Karpas-422 (cell line): ENCODE measurements around the gene ERVV-1. TPM values are rescaled to one million over a fixed set of nuclear protein-coding genes. Genes with fewer than 3 reads are reported as not detected.
A peak's percentile ranks its signal among the peaks of the same experiment; 100 is the strongest.

Experiments
- DNase-seq: peaks from one replicate; pipeline ENCODE4 v3.0.0-alpha.2; 2015
- H2AFZ ChIP-seq: fragments of 200-600 bp; sonication (generic); 2 replicates; pipeline ENCODE4 v1.6.1; 2014; ENCODE audit warnings: antibody characterized with exemption, low read length, mixed read lengths
- H3K27ac ChIP-seq: fragments of 200-600 bp; sonication (generic); 2 replicates; pipeline ENCODE4 v1.5.1; 2014; ENCODE audit warnings: mild to moderate bottlenecking, low read length, moderate library complexity
- H3K27me3 ChIP-seq: fragments of 200-600 bp; sonication (generic); 2 replicates; pipeline ENCODE4 v1.6.1; 2014; ENCODE audit warnings: low read length, mixed read lengths
- H3K36me3 ChIP-seq: fragments of 200-600 bp; sonication (generic); 2 replicates; pipeline ENCODE4 v1.6.1; 2014; ENCODE audit warnings: low read length, mixed read lengths; ENCODE audit not compliant: insufficient read depth
- H3K4me1 ChIP-seq: fragments of 200-600 bp; sonication (generic); 2 replicates; pipeline ENCODE4 v1.6.1; 2014; ENCODE audit warnings: mild to moderate bottlenecking, low read length, mixed read lengths
- H3K4me2 ChIP-seq: fragments of 200-600 bp; sonication (generic); 2 replicates; pipeline ENCODE4 v1.6.1; 2014; ENCODE audit warnings: low read length, low read depth, mild to moderate bottlenecking; ENCODE audit not compliant: poor library complexity, severe bottlenecking
- H3K4me3 ChIP-seq: fragments of 200-600 bp; sonication (generic); 2 replicates; pipeline ENCODE4 v1.5.1; 2014; ENCODE audit warnings: mild to moderate bottlenecking, antibody characterized with exemption, low read length, mixed read lengths
- H3K79me2 ChIP-seq: fragments of 200-600 bp; sonication (generic); 2 replicates; pipeline ENCODE4 v1.6.1; 2014; ENCODE audit warnings: mild to moderate bottlenecking, low read length, mixed read lengths
- H3K9ac ChIP-seq: fragments of 200-600 bp; sonication (generic); 2 replicates; pipeline ENCODE4 v1.6.0; 2014; ENCODE audit warnings: low read length
- H3K9me2 ChIP-seq: fragments of 200-600 bp; sonication (generic), shearing (Covaris generic); replicated peaks from 2 replicates; pipeline ENCODE4 v1.6.0; 2014; ENCODE audit warnings: mild to moderate bottlenecking, low read length, moderate library complexity; ENCODE audit not compliant: insufficient read depth
- H3K9me3 ChIP-seq: fragments of 300-700, 200-600 bp; sonication (generic); 2 replicates; pipeline ENCODE4 v1.6.1; 2014; ENCODE audit warnings: low read length, mixed read lengths
- H4K20me1 ChIP-seq: fragments of 200-600 bp; sonication (generic); 2 replicates; pipeline ENCODE4 v1.6.1; 2014; ENCODE audit warnings: mild to moderate bottlenecking, antibody characterized with exemption, low read length, low read depth; ENCODE audit not compliant: insufficient read depth
- total RNA-seq: library from RNA; depleted of rRNA; stranded (reverse); fragments of >200 nt; shearing (Covaris generic); gene quantifications from 2 replicates; pipeline ENCODE4 v1.2.3, GENCODE V29; 2014; ENCODE audit warnings: low replicate concordance

ERVV-1 gene
- total RNA-seq, 1 experiment from 2014 or later = 0.52 TPM

GRCh38 chr19:52992109-52993004, 21.4 kb upstream of the ERVV-1 start:
- no peaks in the 10 kb centered on the region for H4K20me1 ChIP-seq
- no peaks in the 10 kb centered on the region for H3K9me3 ChIP-seq
- no peak overlapping the region for H3K4me3 ChIP-seq
- H3K27me3 ChIP-seq = no peaks in the 10 kb centered on the region
- DNase-seq = no peak
- H3K79me2 ChIP-seq = no peaks in the 10 kb centered on the region
- H3K27ac ChIP-seq = no peak overlapping the region
- H3K4me1 ChIP-seq = peaks cover 5% of the 10 kb centered on the region
- H2AFZ ChIP-seq = no peak overlapping the region
- no peak overlapping the region for H3K4me2 ChIP-seq
- H3K36me3 ChIP-seq = no peaks in the 10 kb centered on the region
- no peak overlapping the region for H3K9ac ChIP-seq
- no peaks in the 10 kb centered on the region for H3K9me2 ChIP-seq

DNA sequence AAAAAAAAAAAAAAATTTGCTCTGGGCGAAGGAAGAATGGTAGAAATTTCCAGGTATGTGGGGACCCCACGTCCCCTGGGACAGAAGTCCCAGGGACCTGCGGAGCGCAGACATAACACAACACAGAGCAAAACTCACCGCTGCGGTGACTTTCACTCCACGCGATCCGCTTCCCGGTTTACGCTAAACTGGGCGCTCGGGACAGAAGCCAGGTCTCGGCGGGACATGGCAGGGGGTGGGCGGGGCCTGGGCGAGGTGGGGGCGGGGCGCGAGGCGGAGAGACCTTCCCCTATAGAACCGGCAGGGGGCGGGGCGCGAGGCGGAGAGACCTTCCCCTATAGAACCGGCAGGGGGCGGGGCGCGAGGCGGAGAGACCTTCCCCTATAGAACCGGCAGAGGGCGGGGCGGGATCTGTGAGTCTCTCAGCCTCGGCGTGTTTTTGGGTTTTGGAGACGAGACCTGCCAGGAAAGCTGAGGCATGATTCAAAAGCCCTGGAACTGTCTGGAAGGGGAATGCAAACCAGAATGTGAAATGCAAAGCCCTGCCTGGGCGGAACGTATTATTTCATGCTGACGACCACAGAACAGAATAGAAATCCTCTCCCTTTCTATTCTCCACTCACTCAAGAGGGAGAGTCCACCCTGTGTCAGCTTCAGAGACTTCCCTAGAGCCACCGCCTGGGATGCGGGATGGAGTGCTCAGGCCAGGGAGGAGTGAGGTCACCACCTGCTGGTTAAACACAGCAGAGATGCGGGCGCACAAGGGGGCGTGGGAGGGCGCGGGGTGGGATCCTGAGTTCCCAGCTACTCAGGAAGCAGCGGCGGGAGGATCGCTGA, 20.2 kb upstream of the ERVV-1 start:
- Histone ChIP-seq H3K27me3 (no peaks in the 10 kb centered on the region), H3K36me3 (no peaks in the 10 kb centered on the region), H3K9me2 (no peaks in the 10 kb centered on the region), H4K20me1 (no peaks in the 10 kb centered on the region), H3K4me3 (peak overlapping the region; percentile 55; the same call in 1 of the 2 replicates), H2AFZ (peak overlapping the region; percentile 97), H3K9ac (peak overlapping the region; percentile 54), H3K4me2 (peak overlapping the region; percentile 70), H3K4me1 (peaks cover 5% of the 10 kb centered on the region), H3K27ac (no peak overlapping the region), H3K79me2 (no peaks in the 10 kb centered on the region), H3K9me3 (no peaks in the 10 kb centered on the region)
- DNase-seq = peak; percentile 90

DNA sequence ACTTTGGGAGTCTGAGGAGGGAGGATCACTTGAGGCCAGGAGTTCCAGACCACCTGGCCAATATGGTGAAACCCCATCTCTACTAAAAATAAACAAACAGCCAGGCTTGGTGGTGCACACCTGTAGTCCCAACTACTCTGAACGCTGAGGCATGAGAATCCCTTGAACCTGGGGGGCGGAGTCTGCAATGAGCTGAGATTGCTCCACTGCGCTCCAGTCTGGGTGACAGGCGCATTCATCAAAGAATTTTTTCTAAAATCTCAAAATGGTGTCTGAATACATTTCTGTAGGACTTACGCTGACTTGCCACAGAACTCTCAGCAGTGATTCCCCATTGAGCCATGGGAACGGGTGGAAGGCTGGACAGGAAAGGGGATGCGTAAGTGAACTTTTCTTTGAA, 18.0 kb upstream of the ERVV-1 start:
- Histone ChIP-seq H4K20me1 (no peaks in the 10 kb centered on the region), H3K4me3 (no peak overlapping the region), H2AFZ (no peak overlapping the region), H3K27ac (no peak overlapping the region), H3K9ac (no peak overlapping the region), H3K27me3 (no peaks in the 10 kb centered on the region), H3K9me3 (no peaks in the 10 kb centered on the region), H3K9me2 (no peaks in the 10 kb centered on the region), H3K4me2 (no peak overlapping the region), H3K4me1 (peaks cover 5% of the 10 kb centered on the region), H3K79me2 (no peaks in the 10 kb centered on the region), H3K36me3 (no peaks in the 10 kb centered on the region)
- no peak for DNase-seq

GRCh38 chr19:52997975-52998374, 15.7 kb upstream of the ERVV-1 start:
- Histone ChIP-seq H3K4me3 (no peak overlapping the region), H3K36me3 (no peaks in the 10 kb centered on the region), H3K27ac (no peak overlapping the region), H3K4me2 (no peak overlapping the region), H3K79me2 (no peaks in the 10 kb centered on the region), H3K9me3 (no peaks in the 10 kb centered on the region), H4K20me1 (no peaks in the 10 kb centered on the region), H3K9me2 (no peaks in the 10 kb centered on the region), H3K4me1 (peaks cover 5% of the 10 kb centered on the region), H3K27me3 (no peaks in the 10 kb centered on the region), H3K9ac (no peak overlapping the region), H2AFZ (no peak overlapping the region)
- DNase-seq = no peak

- Histone ChIP-seq H3K4me1 (peaks cover 14% of the 10 kb centered on the region), H3K9ac (no peak overlapping the region), H3K36me3 (no peaks in the 10 kb centered on the region), H3K4me2 (no peak overlapping the region), H3K4me3 (no peak overlapping the region), H3K79me2 (no peaks in the 10 kb centered on the region), H4K20me1 (no peaks in the 10 kb centered on the region), H3K9me2 (no peaks in the 10 kb centered on the region), H3K27me3 (no peaks in the 10 kb centered on the region), H3K9me3 (no peaks in the 10 kb centered on the region), H3K27ac (no peak overlapping the region), H2AFZ (no peak overlapping the region)
- no peak for DNase-seq
Observed at GRCh38 chr19:53002479-53002878, 11.2 kb upstream of the ERVV-1 start.

DNA sequence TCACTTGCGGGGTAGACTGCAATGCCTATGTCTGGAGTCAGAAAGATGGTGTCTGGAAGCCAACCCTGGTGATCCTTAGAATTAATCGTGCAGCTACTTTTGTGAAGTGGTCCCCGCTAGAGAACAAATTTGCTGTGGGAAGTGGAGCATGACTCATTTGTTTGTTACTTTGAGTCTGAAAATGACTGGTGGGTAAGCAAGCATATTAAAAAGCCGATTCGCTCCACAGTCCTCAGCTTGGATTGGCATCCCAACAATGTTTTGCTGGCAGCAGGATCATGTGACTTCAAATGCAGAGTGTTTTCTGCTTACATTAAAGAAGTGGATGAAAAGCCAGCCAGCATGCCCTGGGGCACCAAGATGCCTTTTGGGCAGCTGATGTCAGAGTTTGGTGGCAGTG, 9.5 kb upstream of the ERVV-1 start:
- H3K36me3 ChIP-seq = no peaks in the 10 kb centered on the region
- H3K4me3 ChIP-seq = no peak overlapping the region
- H3K4me1 ChIP-seq = peaks cover 24% of the 10 kb centered on the region
- no peaks in the 10 kb centered on the region for H4K20me1 ChIP-seq
- no peaks in the 10 kb centered on the region for H3K9me2 ChIP-seq
- H3K27me3 ChIP-seq = no peaks in the 10 kb centered on the region
- H3K27ac ChIP-seq = no peak overlapping the region
- no peak for DNase-seq
- no peak overlapping the region for H3K9ac ChIP-seq
- H3K79me2 ChIP-seq = no peaks in the 10 kb centered on the region
- no peak overlapping the region for H3K4me2 ChIP-seq
- no peaks in the 10 kb centered on the region for H3K9me3 ChIP-seq
- no peak overlapping the region for H2AFZ ChIP-seq

- Histone ChIP-seq H3K79me2 (no peaks in the 10 kb centered on the region), H3K9ac (peak overlapping the region; percentile 65), H3K36me3 (no peaks in the 10 kb centered on the region), H3K4me2 (peak overlapping the region; percentile 69), H3K9me2 (no peaks in the 10 kb centered on the region), H3K27me3 (no peaks in the 10 kb centered on the region), H3K27ac (0 out of 2 replicates have a peak overlapping the region, but pooled peaks have one; percentile 12), H3K4me3 (peak overlapping the region; percentile 68), H4K20me1 (no peaks in the 10 kb centered on the region), H3K9me3 (no peaks in the 10 kb centered on the region), H2AFZ (peak overlapping the region; percentile 99), H3K4me1 (peaks cover 24% of the 10 kb centered on the region)
- peak; percentile 83 for DNase-seq
Observed at GRCh38 chr19:53007200-53007599, 6.5 kb upstream of the ERVV-1 start.

DNA sequence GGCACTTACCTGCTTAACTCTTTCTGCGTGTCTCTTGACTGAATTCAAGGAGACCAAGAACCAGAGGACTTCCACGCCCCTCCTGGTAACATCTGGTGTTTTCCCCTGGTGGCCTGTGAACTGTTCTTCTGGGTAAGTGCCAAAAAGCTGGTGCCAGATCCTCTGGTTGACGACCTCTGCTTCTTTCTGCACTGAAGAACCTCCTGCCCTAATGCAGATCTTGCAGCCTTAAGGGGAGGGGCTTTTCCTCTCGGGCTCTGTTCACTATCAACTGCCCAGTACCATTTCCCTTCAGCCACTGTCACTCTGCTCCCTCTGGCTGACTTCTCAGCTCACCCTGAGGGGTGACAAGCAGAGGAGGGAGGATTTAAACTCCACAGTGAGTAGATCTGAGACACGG, 6.1 kb upstream of the ERVV-1 start:
- Histone ChIP-seq H3K9me3 (no peaks in the 10 kb centered on the region), H2AFZ (peak overlapping the region; percentile 99), H3K4me1 (peaks cover 24% of the 10 kb centered on the region), H3K9me2 (no peaks in the 10 kb centered on the region), H3K27me3 (no peaks in the 10 kb centered on the region), H3K4me2 (peak overlapping the region; percentile 69), H3K36me3 (no peaks in the 10 kb centered on the region), H3K79me2 (no peaks in the 10 kb centered on the region), H3K4me3 (peak overlapping the region; percentile 68), H3K27ac (no peak overlapping the region), H3K9ac (peak overlapping the region; percentile 65), H4K20me1 (no peaks in the 10 kb centered on the region)
- peak; percentile 72 for DNase-seq
